Naive thymus-derived CD4-positive, alpha-beta T cell (primary cell): ENCODE measurements around the gene MGRN1. TPM values are rescaled to one million over a fixed set of nuclear protein-coding genes. Genes with fewer than 3 reads are reported as not detected.
A peak's percentile ranks its signal among the peaks of the same experiment; 100 is the strongest.

Experiments used
- ATAC-seq: fragments of 150-1000 bp; cut with Tn5 transposase; 2 replicates; pipeline ENCODE4 v1.10.0; 2021; ENCODE audit warnings: mild to moderate bottlenecking, moderate library complexity
- CTCF ChIA-PET: fragments of 350-600 bp; sonication (Branson Sonifier 250); formaldehyde crosslinking; loops from one replicate; lab custom pipeline; 2021; ENCODE audit warnings: antibody characterized with exemption; lab: Charles Lee
- POLR2A ChIA-PET: fragments of 350-600 bp; sonication (Branson Sonifier 250); formaldehyde crosslinking; loops from one replicate; lab custom pipeline; 2021; ENCODE audit warnings: antibody characterized with exemption, inconsistent platforms; lab: Charles Lee
- DNase-seq, 9 donors: peaks; one replicate each; pipeline versions ENCODE4 v3.0.0 to v3.0.0-alpha.2; 2020 to 2022; ENCODE audit warnings: mixed read lengths in 1 of 9
- H3K27ac ChIP-seq: one replicate; pipeline ENCODE4 v1.7.0; 2013; ENCODE audit warnings: mild to moderate bottlenecking, low read depth, low read length, moderate library complexity
- H3K27me3 ChIP-seq, 2 donors: one replicate each; pipeline ENCODE4 v1.7.0; 2013; ENCODE audit warnings: low read length in 2 of 2, mild to moderate bottlenecking in 2 of 2, moderate library complexity in 2 of 2; ENCODE audit not compliant: control insufficient read depth in 2 of 2, insufficient read depth in 2 of 2
- H3K36me3 ChIP-seq, 3 experiments: 1 replicate in 2 of 3; 2 replicates in 1 of 3; pipeline ENCODE4 v1.7.0; 2013; ENCODE audit warnings: low read length in 3 of 3, mild to moderate bottlenecking in 3 of 3, moderate library complexity in 1 of 3; ENCODE audit not compliant: insufficient read depth in 3 of 3, control insufficient read depth in 2 of 3
- H3K4me1 ChIP-seq, 2 donors: one replicate each; pipeline ENCODE4 v1.7.0; 2013; ENCODE audit warnings: low read length in 2 of 2, mild to moderate bottlenecking in 2 of 2, moderate library complexity in 1 of 2; ENCODE audit not compliant: control insufficient read depth in 2 of 2, insufficient read depth in 2 of 2
- H3K4me3 ChIP-seq: 2 replicates; pipeline ENCODE4 v1.7.0; 2013; ENCODE audit warnings: mild to moderate bottlenecking, low read length
- H3K9me3 ChIP-seq, 3 experiments: 1 replicate in 2 of 3; 2 replicates in 1 of 3; pipeline ENCODE4 v1.7.0; 2013; ENCODE audit warnings: low read length in 3 of 3; ENCODE audit not compliant: control insufficient read depth in 2 of 3
- H3K27ac Mint-ChIP-seq, 9 donors: one replicate each; pipeline ENCODE4 v1.8.0; 2020 to 2022; ENCODE audit warnings: mixed read lengths in 9 of 9, mild to moderate bottlenecking in 8 of 9, moderate library complexity in 5 of 9, inconsistent platforms in 2 of 9
- H3K27me3 Mint-ChIP-seq, 5 donors: one replicate each; pipeline ENCODE4 v1.8.0; 2021 to 2022; ENCODE audit warnings: mixed read lengths in 5 of 5, mild to moderate bottlenecking in 1 of 5
- H3K36me3 Mint-ChIP-seq, 5 donors: one replicate each; pipeline ENCODE4 v1.8.0; 2020 to 2022; ENCODE audit warnings: mixed read lengths in 5 of 5, mild to moderate bottlenecking in 3 of 5, inconsistent platforms in 1 of 5
- H3K4me1 Mint-ChIP-seq, 7 donors: one replicate each; pipeline ENCODE4 v1.8.0; 2020 to 2022; ENCODE audit warnings: mixed read lengths in 7 of 7, mild to moderate bottlenecking in 3 of 7, inconsistent platforms in 1 of 7
- H3K4me3 Mint-ChIP-seq, 10 donors: one replicate each; pipeline ENCODE4 v1.8.0; 2020 to 2022; ENCODE audit warnings: mild to moderate bottlenecking in 10 of 10, mixed read lengths in 10 of 10, moderate library complexity in 6 of 10, inconsistent platforms in 2 of 10
- H3K9me3 Mint-ChIP-seq, 11 donors: one replicate each; pipeline ENCODE4 v1.8.0; 2020 to 2022; ENCODE audit warnings: mixed read lengths in 11 of 11, mild to moderate bottlenecking in 4 of 11, inconsistent platforms in 1 of 11, moderate library complexity in 1 of 11
- intact Hi-C, 2 donors: fragments of 100-400 bp; cut with micrococcal nuclease; formaldehyde crosslinking; loops; one replicate each; pipeline ENCODE4 v1.15.1; 2023
- polyA plus RNA-seq, 2 donors: library from polyadenylated mRNA; unstranded; fragments of 300-500 nt; fragmentation: Illumina TruSeq; gene quantifications; one replicate each; pipeline ENCODE4 v1.2.3, GENCODE V29; 2021
- total RNA-seq, 6 experiments: library from RNA in 5 of 6; stranded (reverse) in 5 of 6; gene quantifications; 1 replicate in 5 of 6; 2 replicates in 1 of 6; pipeline ENCODE4 v1.2.3 and lab custom pipeline; 2021 to 2026

The MGRN1 gene
- total and polyA plus RNA-seq, 7 experiments from 2014 or later: 4.9 to 103 (median 71.1) TPM

GRCh38 chr16:4637501-4638166 is 13.0 kb downstream of the MGRN1 start:
- Histone ChIP-seq H3K9me3 (no peaks in the 10 kb centered on the region), H3K4me1 (no peaks in the 10 kb centered on the region), H3K4me3 (no peak overlapping the region), H3K27ac (no peak overlapping the region), H3K36me3 (peaks cover 0 to 36% (median 4%) of the 10 kb centered on the region in 3 experiments), H3K27me3 (no peaks in the 10 kb centered on the region)
- Mint-ChIP-seq H3K27me3 (no peaks in the 10 kb centered on the region), H3K36me3 (peaks cover 0 to 13% (median 0%) of the 10 kb centered on the region in 5 donors), H3K4me1 (peaks cover 17 to 45% (median 28%) of the 10 kb centered on the region in 7 donors), H3K9me3 (no peaks in the 10 kb centered on the region), H3K27ac (peak overlapping the region in 1 of 9 donors; percentile 67), H3K4me3 (no peak overlapping the region)
- ChIA-PET POLR2A (interaction anchor here (0.6 to 1.7 kb wide), 2 partner anchors 14 to 508 kb away, joined by 3 to 5 read pairs; no protein-coding TSS in a partner anchor), CTCF (interaction anchor here (1.0 kb wide), 1 partner anchor 12 kb away, joined by 8 read pairs; no protein-coding TSS in a partner anchor)
- ATAC-seq (no peak), DNase-seq (no peak)
- intact Hi-C loops: no loop called here

GRCh38 chr16:4639899-4640509 is 15.4 kb downstream of the MGRN1 start:
- intact Hi-C loops: no loop called here
- Histone ChIP-seq H3K9me3 (no peaks in the 10 kb centered on the region), H3K4me3 (no peak overlapping the region), H3K4me1 (no peaks in the 10 kb centered on the region), H3K36me3 (peaks cover 0 to 27% (median 4%) of the 10 kb centered on the region in 3 experiments), H3K27ac (peak overlapping the region; percentile 14), H3K27me3 (no peaks in the 10 kb centered on the region)
- Mint-ChIP-seq H3K4me1 (peaks cover 20 to 43% (median 28%) of the 10 kb centered on the region in 7 donors), H3K27ac (peak overlapping the region in 5 of 9 donors; percentile 15 to 84 (median 59)), H3K9me3 (no peaks in the 10 kb centered on the region), H3K36me3 (peaks cover 0 to 5% (median 0%) of the 10 kb centered on the region in 5 donors), H3K27me3 (no peaks in the 10 kb centered on the region), H3K4me3 (no peak overlapping the region)
- POLR2A ChIA-PET: no interaction called here
- DNase-seq: no peak
- CTCF ChIA-PET: no interaction called here
- no peak for ATAC-seq

DNA sequence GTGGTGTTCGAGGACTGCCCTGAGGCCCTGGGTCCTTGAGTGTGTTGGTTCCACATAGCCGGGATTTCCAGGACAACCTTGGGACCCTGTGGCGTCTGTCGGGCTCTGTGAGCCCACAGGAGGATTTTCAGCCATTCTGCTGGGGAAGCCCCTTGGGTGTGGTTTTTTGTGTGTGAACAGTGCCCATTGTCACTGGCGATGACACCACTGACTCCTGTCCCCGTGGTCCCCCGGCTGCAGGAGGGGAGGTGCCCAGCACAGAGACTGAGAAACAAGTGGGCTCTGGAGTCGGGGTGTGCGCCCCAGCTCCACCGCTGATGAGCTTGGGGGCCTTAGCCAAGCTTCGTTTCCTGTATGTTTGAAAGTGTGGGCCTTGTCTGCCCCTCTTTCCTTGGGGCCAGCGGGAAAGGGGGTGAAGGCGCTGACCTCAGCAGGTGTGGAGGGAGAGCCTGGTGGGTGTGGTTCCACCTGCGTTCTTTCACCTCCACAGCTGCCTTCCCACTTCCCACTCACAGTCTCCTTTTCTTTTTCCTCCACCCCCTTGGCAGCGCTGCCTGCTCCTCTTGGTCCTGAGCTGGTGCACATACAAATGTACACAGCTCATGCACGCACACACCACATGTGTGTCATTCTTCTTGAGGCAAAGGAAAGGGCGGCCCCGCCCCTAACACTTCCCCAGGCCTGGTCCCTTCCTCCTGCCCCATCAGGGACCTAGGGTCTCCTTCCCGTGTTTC is 16.1 kb downstream of the MGRN1 start:
- H3K4me1 ChIP-seq: no peaks in the 10 kb centered on the region
- no peak overlapping the region for H3K4me3 ChIP-seq
- Mint-ChIP-seq H3K36me3 (peaks cover 0 to 7% (median 0%) of the 10 kb centered on the region in 5 donors), H3K4me3 (peak overlapping the region in 3 of 10 donors; percentile 19 to 54 (median 48)), H3K4me1 (peaks cover 25 to 50% (median 34%) of the 10 kb centered on the region in 7 donors), H3K27ac (peak overlapping the region in 8 of 9 donors; percentile 19 to 86 (median 77)), H3K9me3 (no peaks in the 10 kb centered on the region), H3K27me3 (no peaks in the 10 kb centered on the region)
- ChIA-PET CTCF (interaction anchor here (0.5 to 0.7 kb wide), 2 partner anchors 50 to 284 kb away, joined by 3 read pairs; no protein-coding TSS in a partner anchor), POLR2A (no interaction called here)
- H3K27me3 ChIP-seq: no peaks in the 10 kb centered on the region
- DNase-seq (no peak), ATAC-seq (peak; percentile 67)
- no peaks in the 10 kb centered on the region for H3K9me3 ChIP-seq
- intact Hi-C loops: no loop called here
- H3K27ac ChIP-seq: no peak overlapping the region
- peaks cover 0 to 31% (median 4%) of the 10 kb centered on the region in 3 experiments for H3K36me3 ChIP-seq

- peaks cover 0 to 29% (median 4%) of the 10 kb centered on the region in 3 experiments for H3K36me3 ChIP-seq
- H3K4me3 ChIP-seq: no peak overlapping the region
- DNase-seq (no peak), ATAC-seq (no peak)
- H3K9me3 ChIP-seq: no peaks in the 10 kb centered on the region
- POLR2A ChIA-PET: no interaction called here
- intact Hi-C loops: no loop called here
- no peak overlapping the region for H3K27ac ChIP-seq
- peak overlapping the region in 7 of 9 donors; percentile 26 to 86 (median 78) for H3K27ac Mint-ChIP-seq
- no peaks in the 10 kb centered on the region for H3K27me3 Mint-ChIP-seq
- CTCF ChIA-PET: interaction anchor here (0.5 to 0.7 kb wide), 2 partner anchors 49 to 285 kb away, joined by 3 read pairs; no protein-coding TSS in a partner anchor
- peaks cover 29 to 50% (median 37%) of the 10 kb centered on the region in 7 donors for H3K4me1 Mint-ChIP-seq
- H3K9me3 Mint-ChIP-seq: no peaks in the 10 kb centered on the region
- H3K27me3 ChIP-seq: no peaks in the 10 kb centered on the region
- H3K36me3 Mint-ChIP-seq: peaks cover 0 to 6% (median 0%) of the 10 kb centered on the region in 5 donors
- peak overlapping the region in 1 of 10 donors; percentile 54 for H3K4me3 Mint-ChIP-seq
- H3K4me1 ChIP-seq: peaks cover 0 to 5% of the 10 kb centered on the region in 2 donors
These were observed 16.7 kb downstream of the MGRN1 start for GRCh38 chr16:4641306-4641687.

- ChIA-PET CTCF (no interaction called here), POLR2A (no interaction called here)
- intact Hi-C loops: no loop called here
- no peaks in the 10 kb centered on the region for H3K27me3 ChIP-seq
- peaks cover 0 to 11% of the 10 kb centered on the region in 2 donors for H3K4me1 ChIP-seq
- peaks cover 0 to 6% (median 0%) of the 10 kb centered on the region in 5 donors for H3K36me3 Mint-ChIP-seq
- no peak overlapping the region for H3K27ac ChIP-seq
- peak overlapping the region in 2 of 9 donors; percentile 12 to 43 for H3K27ac Mint-ChIP-seq
- H3K9me3 Mint-ChIP-seq: no peaks in the 10 kb centered on the region
- H3K9me3 ChIP-seq: no peaks in the 10 kb centered on the region
- no peak overlapping the region for H3K4me3 Mint-ChIP-seq
- DNase-seq: no peak
- peaks cover 30 to 52% (median 41%) of the 10 kb centered on the region in 7 donors for H3K4me1 Mint-ChIP-seq
- H3K4me3 ChIP-seq: no peak overlapping the region
- peak; percentile 28 for ATAC-seq
- peaks cover 0 to 26% (median 4%) of the 10 kb centered on the region in 3 experiments for H3K36me3 ChIP-seq
- H3K27me3 Mint-ChIP-seq: no peaks in the 10 kb centered on the region
These were observed 17.3 kb downstream of the MGRN1 start for GRCh38 chr16:4641895-4642294.
